Large intestine (tissue), 3 donors: ENCODE data around the gene CA5B. TPM values are rescaled to one million over a fixed set of nuclear protein-coding genes. Genes with fewer than 3 reads are reported as not detected.
"Not testable (repeated sequence)": the region's sequence is repeated elsewhere in the genome, so short reads cannot be mapped to it uniquely, and the experiment has no call there.

Source experiments
- DNase-seq, 2 donors: peaks; one replicate each; pipeline versions ENCODE4 v3.0.0 to v3.0.0-alpha.2; 2013
- H3K27ac ChIP-seq: one replicate; pipeline ENCODE4 v1.5.1; 2013; ENCODE audit warnings: low read length
- H3K27me3 ChIP-seq: 2 replicates; pipeline ENCODE4 v1.6.1; 2013; ENCODE audit warnings: low read length; ENCODE audit not compliant: control insufficient read depth, insufficient read depth
- H3K36me3 ChIP-seq: 2 replicates; pipeline ENCODE4 v1.6.1; 2013; ENCODE audit warnings: low read length; ENCODE audit not compliant: control insufficient read depth, insufficient read depth
- H3K4me1 ChIP-seq: one replicate; pipeline ENCODE4 v1.6.1; 2013; ENCODE audit warnings: low read length; ENCODE audit not compliant: control insufficient read depth, insufficient read depth
- H3K4me3 ChIP-seq: one replicate; pipeline ENCODE4 v1.5.1; 2013; ENCODE audit warnings: low read length
- H3K9me3 ChIP-seq: one replicate; pipeline ENCODE4 v1.6.1; 2013; ENCODE audit warnings: mild to moderate bottlenecking, low read depth, low read length, moderate library complexity; ENCODE audit not compliant: control insufficient read depth
- WGBS: methylation state at CpG from one replicate; pipeline ENCODE4 v1.1.5; 2013; ENCODE audit warnings: low lambda C conversion rate; ENCODE audit not compliant: insufficient coverage; 5-methylcytosine and 5-hydroxymethylcytosine counted together
- polyA plus RNA-seq: library from polyadenylated mRNA; unstranded; fragments of 120-200 nt; gene quantifications from one replicate; pipeline ENCODE4 v1.2.1, GENCODE V29; 2013

The CA5B gene
- polyA plus RNA-seq, 1 donor = 3.4 TPM

GRCh38 chrX:15721911-15722310 lies 16.2 kb upstream of the CA5B start:
- H3K27me3 ChIP-seq = no peaks in the 10 kb centered on the region
- H3K4me3 ChIP-seq = no peak overlapping the region
- no peaks in the 10 kb centered on the region for H3K4me1 ChIP-seq
- WGBS = no CpG with 5 or more reads among the region's 1 CpG
- DNase-seq = no peak
- H3K9me3 ChIP-seq = no peaks in the 10 kb centered on the region
- H3K27ac ChIP-seq = no peak overlapping the region
- no peaks in the 10 kb centered on the region for H3K36me3 ChIP-seq

DNA sequence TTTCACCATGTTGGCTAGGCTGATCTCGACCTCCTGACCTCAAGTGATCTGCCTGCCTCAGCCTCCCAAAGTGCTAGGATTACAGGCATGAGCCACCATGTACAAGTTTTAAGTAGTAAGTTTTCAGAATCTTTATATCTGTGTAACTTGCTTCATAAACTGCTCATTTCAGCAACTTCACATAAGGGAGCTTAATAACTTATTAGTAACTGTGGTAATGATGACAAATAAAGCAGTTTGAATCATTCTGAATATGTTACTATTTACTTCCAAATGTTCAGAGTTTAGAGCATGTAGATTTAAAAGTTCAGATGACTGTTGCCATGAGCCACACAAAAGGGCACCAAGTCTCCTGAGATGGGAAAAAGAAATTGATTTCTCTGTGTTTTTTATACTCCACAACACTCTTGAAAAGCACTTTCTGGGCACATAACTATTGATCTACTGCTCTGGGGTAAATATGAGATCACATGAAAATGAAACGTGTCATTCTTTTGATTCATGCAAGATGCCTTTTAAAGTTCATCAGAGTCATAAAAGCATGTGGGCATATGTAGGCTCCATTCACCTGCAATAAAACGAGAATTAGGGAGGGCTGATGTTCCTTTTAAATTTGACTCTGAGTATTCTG lies 14.1 kb upstream of the CA5B start:
- H3K27ac ChIP-seq = no peak overlapping the region
- H3K27me3 ChIP-seq = no peaks in the 10 kb centered on the region
- no peak for DNase-seq
- H3K9me3 ChIP-seq = no peaks in the 10 kb centered on the region
- no peaks in the 10 kb centered on the region for H3K36me3 ChIP-seq
- H3K4me1 ChIP-seq = no peaks in the 10 kb centered on the region
- no CpG with 5 or more reads among the region's 3 CpGs for WGBS
- no peak overlapping the region for H3K4me3 ChIP-seq

DNA sequence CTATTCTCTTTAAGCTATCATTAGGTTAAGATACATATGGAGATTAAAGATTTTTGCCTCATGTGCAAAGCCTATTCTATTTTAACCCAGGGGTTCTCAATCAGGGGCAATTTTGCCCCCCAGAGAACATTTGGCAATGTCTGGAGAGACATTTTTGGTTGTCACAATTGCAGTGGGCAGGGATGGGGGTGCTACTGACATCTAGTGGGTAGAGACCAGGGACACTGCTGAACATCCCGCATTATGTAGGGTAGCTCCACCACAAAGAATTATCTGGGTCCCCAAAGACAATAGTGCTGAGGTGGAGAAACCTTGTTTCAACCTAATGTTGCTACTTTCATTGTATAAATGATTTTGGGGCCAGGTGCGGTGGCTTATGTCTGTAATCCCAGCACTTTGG lies 13.2 kb upstream of the CA5B start:
- no peak for DNase-seq
- no peaks in the 10 kb centered on the region for H3K9me3 ChIP-seq
- no peaks in the 10 kb centered on the region for H3K36me3 ChIP-seq
- H3K27ac ChIP-seq = no peak overlapping the region
- WGBS = no CpG with 5 or more reads among the region's 2 CpGs
- H3K27me3 ChIP-seq = no peaks in the 10 kb centered on the region
- H3K4me3 ChIP-seq = no peak overlapping the region
- no peaks in the 10 kb centered on the region for H3K4me1 ChIP-seq

DNA sequence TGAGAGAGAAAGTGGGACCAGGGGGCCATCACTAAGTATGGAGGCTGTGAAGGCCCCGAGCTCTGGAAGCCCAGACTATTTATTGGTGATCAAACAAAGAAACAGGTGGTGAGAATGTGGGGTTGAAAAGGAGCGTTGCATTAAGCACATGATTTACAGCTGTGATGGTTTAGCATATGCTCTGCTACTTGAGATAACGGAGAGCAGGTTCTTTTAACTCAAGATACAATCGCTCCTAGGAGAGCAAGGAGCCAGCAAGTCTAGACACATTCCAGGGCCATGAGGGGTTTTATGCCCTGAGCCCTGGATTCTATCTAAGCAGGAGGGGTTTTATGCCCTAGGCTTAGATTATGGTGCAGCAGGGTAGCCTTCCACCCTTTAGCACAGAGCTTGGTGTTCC lies 6.7 kb upstream of the CA5B start:
- DNase-seq, H3K9me3 ChIP-seq, H3K36me3 ChIP-seq, H3K4me1 ChIP-seq, H3K27ac ChIP-seq, H3K4me3 ChIP-seq, H3K27me3 ChIP-seq: not testable (repeated sequence)
- no CpG with 5 or more reads among the region's 4 CpGs for WGBS

DNA sequence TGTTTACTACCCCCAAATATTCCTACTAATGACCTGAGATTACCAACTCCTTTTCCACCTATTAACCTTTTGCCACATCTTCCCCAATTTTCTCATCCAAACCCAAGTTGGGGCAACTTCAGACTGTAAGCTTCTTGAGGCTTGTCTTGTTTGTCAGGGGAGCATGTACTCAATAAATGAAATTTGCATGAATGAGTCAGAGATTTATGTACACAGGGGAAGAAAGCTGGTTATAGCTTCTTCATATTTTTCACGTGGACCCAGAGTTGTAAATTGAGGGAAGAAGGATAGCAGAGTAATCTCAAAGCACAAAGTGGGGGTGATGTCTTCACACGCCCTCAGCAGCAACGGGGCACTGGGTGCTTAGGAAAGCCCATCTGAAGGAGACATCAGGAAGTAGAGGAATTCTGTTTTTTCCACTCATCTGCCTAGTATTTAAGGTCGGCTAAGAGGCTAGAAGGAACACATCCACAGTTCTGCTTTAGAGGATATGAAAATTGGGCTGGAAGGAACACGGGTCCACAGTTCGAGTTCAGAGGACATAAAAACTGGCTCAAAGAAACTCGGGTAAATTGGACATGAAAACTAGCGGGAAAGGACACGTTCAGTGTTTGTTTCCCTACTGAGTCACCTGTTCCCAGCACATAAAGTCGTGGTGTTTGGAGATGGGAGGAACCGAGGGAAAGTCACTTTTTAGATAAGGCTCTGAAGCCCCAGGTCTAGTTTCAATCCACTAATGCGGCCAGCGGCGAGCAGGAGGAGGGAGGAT lies 696 bp upstream of the CA5B start:
- peak overlapping the region; percentile 33 for H3K27ac ChIP-seq
- WGBS = 10% methylated on average over 2 of the region's 14 CpGs
- no peaks in the 10 kb centered on the region for H3K9me3 ChIP-seq
- no peaks in the 10 kb centered on the region for H3K27me3 ChIP-seq
- DNase-seq = no peak
- H3K36me3 ChIP-seq = no peaks in the 10 kb centered on the region
- H3K4me1 ChIP-seq = no peaks in the 10 kb centered on the region
- peak overlapping the region; percentile 57 for H3K4me3 ChIP-seq

DNA sequence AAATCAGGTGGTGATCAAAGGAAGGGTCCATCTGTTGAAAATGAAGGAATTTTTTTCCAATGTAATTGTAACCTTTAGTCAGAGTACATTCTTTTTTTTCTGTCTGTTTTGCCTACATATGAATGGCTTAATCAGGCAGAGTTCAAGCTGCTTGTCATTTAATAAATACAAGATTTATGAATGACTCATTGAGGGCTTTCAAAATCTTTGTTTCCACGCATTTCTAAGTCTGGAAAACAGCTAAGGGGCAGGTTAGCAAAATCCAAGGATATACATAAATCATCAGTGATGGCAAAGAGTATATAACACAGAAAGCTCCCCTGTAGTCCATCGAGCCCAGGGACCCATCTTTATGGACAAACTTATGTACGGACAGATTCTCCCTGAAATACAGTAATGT lies 1.8 kb downstream of the CA5B start:
- Histone ChIP-seq H3K36me3 (no peaks in the 10 kb centered on the region), H3K27ac (no peak overlapping the region), H3K4me1 (no peaks in the 10 kb centered on the region), H3K27me3 (no peaks in the 10 kb centered on the region), H3K9me3 (no peaks in the 10 kb centered on the region), H3K4me3 (no peak overlapping the region)
- no CpG with 5 or more reads among the region's 3 CpGs for WGBS
- DNase-seq = no peak

DNA sequence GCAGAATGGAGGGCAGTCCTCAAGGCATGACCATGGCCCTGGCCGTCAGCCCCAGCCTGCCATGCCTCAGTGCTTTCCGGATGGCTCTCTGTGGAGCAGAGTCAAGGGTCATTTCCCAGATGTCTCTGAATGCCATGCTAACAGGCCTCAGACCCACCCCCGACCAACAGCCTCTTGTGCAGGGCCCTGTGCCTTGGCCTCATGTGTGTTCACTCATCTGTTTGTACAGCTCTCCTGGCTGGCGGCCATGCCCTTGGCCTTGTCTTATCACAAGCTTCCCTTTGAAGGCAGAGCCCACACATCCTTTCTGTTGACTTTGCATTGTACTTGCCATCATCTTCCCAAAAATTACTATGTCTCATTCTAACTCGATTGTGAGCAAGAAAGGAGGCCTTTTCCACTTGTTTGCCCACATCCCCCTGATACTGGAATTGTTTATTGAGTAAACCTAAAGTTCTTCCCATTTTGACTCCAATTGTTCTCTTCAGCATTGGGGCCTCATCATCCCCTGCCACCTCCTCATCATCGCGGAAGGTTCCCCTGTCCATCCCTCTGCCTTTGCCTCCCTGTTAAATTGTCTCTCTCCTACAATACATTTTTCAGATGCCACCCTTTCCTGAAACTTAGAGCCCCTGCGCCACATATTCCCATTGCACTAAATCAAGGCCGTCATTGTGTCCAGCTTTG lies 6.3 kb downstream of the CA5B start:
- Histone ChIP-seq H3K4me3 (no peak overlapping the region), H3K27ac (no peak overlapping the region), H3K27me3 (no peaks in the 10 kb centered on the region), H3K4me1 (no peaks in the 10 kb centered on the region), H3K9me3 (no peaks in the 10 kb centered on the region), H3K36me3 (no peaks in the 10 kb centered on the region)
- DNase-seq = no peak
- WGBS = 100% methylated on average over 2 of the region's 9 CpGs

GRCh38 chrX:15745179-15745578 lies 7.1 kb downstream of the CA5B start:
- Histone ChIP-seq H3K4me1 (no peaks in the 10 kb centered on the region), H3K27me3 (no peaks in the 10 kb centered on the region), H3K4me3 (no peak overlapping the region), H3K27ac (no peak overlapping the region), H3K36me3 (no peaks in the 10 kb centered on the region), H3K9me3 (no peaks in the 10 kb centered on the region)
- WGBS = no CpG with 5 or more reads among the region's 4 CpGs
- no peak for DNase-seq

- H3K9me3 ChIP-seq, H3K4me1 ChIP-seq, H3K27me3 ChIP-seq, H3K27ac ChIP-seq, H3K4me3 ChIP-seq, H3K36me3 ChIP-seq, DNase-seq: not testable (repeated sequence)
- WGBS = no CpG with 5 or more reads among the region's 6 CpGs
Observed at GRCh38 chrX:15746651-15747050, 8.6 kb downstream of the CA5B start.

DNA sequence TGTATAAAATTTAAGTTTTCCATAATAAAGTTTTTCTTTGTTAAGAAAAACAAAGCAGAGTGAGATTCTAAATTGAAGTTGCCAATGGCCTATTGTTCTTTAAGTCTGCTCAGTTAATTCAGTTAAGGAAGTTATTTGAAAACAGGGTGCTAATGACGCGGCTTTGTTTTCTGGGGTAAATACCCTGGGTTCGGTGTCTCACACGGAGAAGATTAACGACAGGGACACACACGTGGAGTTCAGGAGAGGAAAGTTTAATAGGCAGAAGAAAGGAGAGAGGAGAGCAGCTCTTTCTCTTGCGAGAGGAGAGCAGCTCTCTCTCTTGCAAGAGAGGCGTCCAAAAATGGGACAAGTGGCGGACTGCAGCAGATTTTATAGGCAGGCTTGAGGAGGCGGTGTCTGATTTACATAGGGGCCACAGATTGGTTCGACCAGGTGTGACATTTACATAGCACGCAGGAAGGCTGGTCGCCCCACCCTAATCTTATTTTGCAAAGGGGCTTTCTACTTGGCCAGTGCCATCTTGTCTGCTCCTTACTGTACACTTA lies 9.6 kb downstream of the CA5B start:
- H3K9me3 ChIP-seq = no peaks in the 10 kb centered on the region
- WGBS = 88% methylated on average over 6 of the region's 13 CpGs
- no peak overlapping the region for H3K4me3 ChIP-seq
- DNase-seq = no peak
- H3K27me3 ChIP-seq = no peaks in the 10 kb centered on the region
- no peaks in the 10 kb centered on the region for H3K4me1 ChIP-seq
- H3K27ac ChIP-seq = no peak overlapping the region
- no peaks in the 10 kb centered on the region for H3K36me3 ChIP-seq
